SK-N-DZ (cell line): Measurements from ENCODE around the gene PNPLA8. TPM values are rescaled to one million over a fixed set of nuclear protein-coding genes. Genes with fewer than 3 reads are reported as not detected.
"Not testable (repeated sequence)": the region's sequence is repeated elsewhere in the genome, so short reads cannot be mapped to it uniquely, and the experiment has no call there.

Experiments
- DNase-seq: peaks from one replicate; pipeline ENCODE4 v3.0.0-alpha.2; 2015; ENCODE audit warnings: low spot score
- polyA plus RNA-seq, 2 experiments: library from polyadenylated mRNA; depleted of rRNA; stranded (reverse); fragments of >200 nt; gene quantifications; 2 replicates each; pipeline ENCODE4 v1.2.3, GENCODE V29; 2014

The PNPLA8 gene
- polyA plus RNA-seq (2014; cell fraction: cytosol; rRNA removed), result 29.0 and 30.8 TPM in 2 replicates
- 15.3 and 18.4 TPM in 2 replicates for polyA plus RNA-seq (2014; cell fraction: nucleus; rRNA removed)

GRCh38 chr7:108525985-108526767 is at the start of gene PNPLA8:
Gene PNPLA8, minus strand, starts transcription at chr7:108526135. Its CDS starts 10,644 bp downstream, at chr7:108515491.
- peak; percentile 99 for DNase-seq

GRCh38 chr7:108575156-108575555 is 49.2 kb upstream of the PNPLA8 start:
- no peak for DNase-seq

- no peak for DNase-seq
Observed at GRCh38 chr7:108572480-108572879, 46.5 kb upstream of the PNPLA8 start.

- DNase-seq, result peak; percentile 57
Observed at GRCh38 chr7:108570146-108570755, 44.3 kb upstream of the PNPLA8 start.

- peak; percentile 100 for DNase-seq
Observed at GRCh38 chr7:108569381-108570145, 43.6 kb upstream of the PNPLA8 start, which contains the start of the genes DNAJB9 and THAP5. Gene DNAJB9, plus strand, starts transcription at chr7:108569874. Its CDS starts 1,853 bp downstream, at chr7:108571727. Gene THAP5, minus strand, starts transcription at chr7:108569706. Its CDS starts 137 bp downstream, at chr7:108569569.

GRCh38 chr7:108568801-108569380 is 43.0 kb upstream of the PNPLA8 start:
- no peak for DNase-seq

- DNase-seq, result no peak
Observed at GRCh38 chr7:108565987-108566386, 40.1 kb upstream of the PNPLA8 start.

GRCh38 chr7:108561047-108561619 is 35.2 kb upstream of the PNPLA8 start:
- no peak for DNase-seq

GRCh38 chr7:108559253-108559652 is 33.3 kb upstream of the PNPLA8 start:
- no peak for DNase-seq

GRCh38 chr7:108557617-108558016 is 31.7 kb upstream of the PNPLA8 start:
- no peak for DNase-seq

- DNase-seq, result no peak
Observed at GRCh38 chr7:108557191-108557590, 31.3 kb upstream of the PNPLA8 start.

GRCh38 chr7:108556665-108557064 is 30.7 kb upstream of the PNPLA8 start:
- DNase-seq, result not testable (repeated sequence)

GRCh38 chr7:108548141-108548896 is 22.4 kb upstream of the PNPLA8 start:
- DNase-seq, result not testable (repeated sequence)

GRCh38 chr7:108541478-108541877 is 15.5 kb upstream of the PNPLA8 start:
- DNase-seq, result no peak

- not testable (repeated sequence) for DNase-seq
Observed at GRCh38 chr7:108538685-108539084, 12.8 kb upstream of the PNPLA8 start.

GRCh38 chr7:108538236-108538635 is 12.3 kb upstream of the PNPLA8 start:
- not testable (repeated sequence) for DNase-seq

GRCh38 chr7:108537229-108537628 is 11.3 kb upstream of the PNPLA8 start:
- no peak for DNase-seq

- DNase-seq, result no peak
Observed at GRCh38 chr7:108535744-108536143, 9.8 kb upstream of the PNPLA8 start.

GRCh38 chr7:108535257-108535656 is 9.3 kb upstream of the PNPLA8 start:
- DNase-seq, result no peak

- no peak for DNase-seq
Observed at GRCh38 chr7:108533712-108534111, 7.8 kb upstream of the PNPLA8 start.
